Gastroesophageal sphincter (tissue), 3 donors: Measurements from ENCODE around the gene PTPN4.

Experiments used
- EP300 ChIP-seq: sonication (generic); formaldehyde crosslinking; IDR thresholded peaks from one replicate; pipeline ENCODE4 v1.6.1; 2017; ENCODE audit warnings: antibody characterized with exemption, mild to moderate bottlenecking
- POLR2AphosphoS5 ChIP-seq: sonication (generic); formaldehyde crosslinking; IDR thresholded peaks from one replicate; pipeline ENCODE4 v1.6.1; 2017; ENCODE audit warnings: antibody characterized with exemption
- TF ChIP-seq, protein P1 (sequence below), 4 experiments: fragments of 200-600 bp in 2 of 4; fragments of 450-650 bp in 2 of 4; sonication (generic) in 1 of 4; IDR thresholded peaks; one replicate each; pipeline ENCODE4 v1.5.1; 2017 to 2019; ENCODE audit warnings: antibody characterized with exemption in 4 of 4, mild to moderate bottlenecking in 2 of 4, moderate library complexity in 2 of 4

DNA sequence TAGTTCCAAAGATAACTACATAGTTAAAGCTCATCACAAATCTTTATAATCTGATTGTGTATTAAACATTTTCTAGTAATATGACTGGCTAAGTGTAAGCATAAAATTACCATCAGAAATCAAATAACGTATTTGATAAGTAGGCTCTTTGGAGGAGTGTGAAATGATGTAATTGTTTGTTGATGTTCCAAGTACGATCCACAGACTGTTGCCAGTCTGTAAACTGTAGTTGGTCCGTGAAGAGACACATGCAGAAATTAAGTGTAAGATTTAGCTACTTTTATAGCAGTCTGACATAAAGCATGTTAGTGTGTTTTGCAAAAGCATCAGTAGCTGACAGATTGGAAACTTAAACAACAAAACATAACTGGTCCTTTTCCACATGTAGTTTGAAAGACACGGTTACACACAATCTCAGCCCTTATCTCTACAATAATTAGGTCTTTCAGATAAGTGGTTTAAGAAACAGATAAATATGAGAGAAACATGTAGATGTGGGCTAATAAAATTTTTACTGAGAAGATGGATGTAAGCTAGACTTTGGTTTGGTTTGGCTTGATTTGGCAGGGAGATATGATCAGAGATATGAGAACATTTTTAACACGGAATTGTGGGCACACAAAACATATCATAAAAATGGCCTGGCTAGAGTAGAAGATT is 138.1 kb downstream of the PTPN4 start:
- TF ChIP-seq EP300 (no peak), POLR2AphosphoS5 (no peak)
- TF ChIP-seq, protein P1, sequence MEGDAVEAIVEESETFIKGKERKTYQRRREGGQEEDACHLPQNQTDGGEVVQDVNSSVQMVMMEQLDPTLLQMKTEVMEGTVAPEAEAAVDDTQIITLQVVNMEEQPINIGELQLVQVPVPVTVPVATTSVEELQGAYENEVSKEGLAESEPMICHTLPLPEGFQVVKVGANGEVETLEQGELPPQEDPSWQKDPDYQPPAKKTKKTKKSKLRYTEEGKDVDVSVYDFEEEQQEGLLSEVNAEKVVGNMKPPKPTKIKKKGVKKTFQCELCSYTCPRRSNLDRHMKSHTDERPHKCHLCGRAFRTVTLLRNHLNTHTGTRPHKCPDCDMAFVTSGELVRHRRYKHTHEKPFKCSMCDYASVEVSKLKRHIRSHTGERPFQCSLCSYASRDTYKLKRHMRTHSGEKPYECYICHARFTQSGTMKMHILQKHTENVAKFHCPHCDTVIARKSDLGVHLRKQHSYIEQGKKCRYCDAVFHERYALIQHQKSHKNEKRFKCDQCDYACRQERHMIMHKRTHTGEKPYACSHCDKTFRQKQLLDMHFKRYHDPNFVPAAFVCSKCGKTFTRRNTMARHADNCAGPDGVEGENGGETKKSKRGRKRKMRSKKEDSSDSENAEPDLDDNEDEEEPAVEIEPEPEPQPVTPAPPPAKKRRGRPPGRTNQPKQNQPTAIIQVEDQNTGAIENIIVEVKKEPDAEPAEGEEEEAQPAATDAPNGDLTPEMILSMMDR (IDR thresholded peaks at IDR 0.05): no peak
